PFSK-1 (cell line): ENCODE data around the gene RIC8A.

Source experiments
- FOXP2 ChIP-seq: optimal IDR thresholded peaks from 2 replicates; pipeline ENCODE3; 2011; ENCODE audit warnings: borderline replicate concordance, control low read depth, inconsistent platforms; ENCODE audit not compliant: insufficient read depth; ENCODE audit errors: extremely low read length, extremely low read depth
- POLR2AphosphoS5 ChIP-seq: IDR thresholded peaks from 2 replicates; pipeline ENCODE4 v1.6.1; 2012; ENCODE audit warnings: low read depth, mild to moderate bottlenecking, control low read depth, low read length, moderate library complexity
- SIN3A ChIP-seq: IDR thresholded peaks from 2 replicates; pipeline ENCODE4 v1.6.1; 2012; ENCODE audit warnings: mild to moderate bottlenecking, low read length, moderate library complexity, borderline replicate concordance; ENCODE audit not compliant: insufficient read depth
- TAF1 ChIP-seq: IDR thresholded peaks from 2 replicates; pipeline ENCODE4 v1.6.1; 2012; ENCODE audit warnings: low read length, control low read depth, borderline replicate concordance; ENCODE audit not compliant: insufficient read depth
- TF ChIP-seq, protein P1 (sequence below), 2 experiments: IDR thresholded peaks; 2 replicates each; pipeline versions ENCODE4 v1.6.1 to v1.8.0; 2011 to 2012; ENCODE audit warnings: low read depth in 2 of 2, low read length in 2 of 2, control low read depth in 1 of 2, inconsistent platforms in 1 of 2, mild to moderate bottlenecking in 1 of 2, moderate library complexity in 1 of 2; ENCODE audit not compliant: insufficient read depth in 1 of 2

Gene RIC8A

GRCh38 chr11:208917-209260, 1.4 kb downstream of the RIC8A start:
- no peak for TF ChIP-seq FOXP2
- 0 out of 2 replicates have a peak, but pooled peaks have one; percentile 30 for TF ChIP-seq SIN3A

GRCh38 chr11:209275-210121, 2.0 kb downstream of the RIC8A start:
- no peak for TF ChIP-seq TAF1
- TF ChIP-seq, protein P1, sequence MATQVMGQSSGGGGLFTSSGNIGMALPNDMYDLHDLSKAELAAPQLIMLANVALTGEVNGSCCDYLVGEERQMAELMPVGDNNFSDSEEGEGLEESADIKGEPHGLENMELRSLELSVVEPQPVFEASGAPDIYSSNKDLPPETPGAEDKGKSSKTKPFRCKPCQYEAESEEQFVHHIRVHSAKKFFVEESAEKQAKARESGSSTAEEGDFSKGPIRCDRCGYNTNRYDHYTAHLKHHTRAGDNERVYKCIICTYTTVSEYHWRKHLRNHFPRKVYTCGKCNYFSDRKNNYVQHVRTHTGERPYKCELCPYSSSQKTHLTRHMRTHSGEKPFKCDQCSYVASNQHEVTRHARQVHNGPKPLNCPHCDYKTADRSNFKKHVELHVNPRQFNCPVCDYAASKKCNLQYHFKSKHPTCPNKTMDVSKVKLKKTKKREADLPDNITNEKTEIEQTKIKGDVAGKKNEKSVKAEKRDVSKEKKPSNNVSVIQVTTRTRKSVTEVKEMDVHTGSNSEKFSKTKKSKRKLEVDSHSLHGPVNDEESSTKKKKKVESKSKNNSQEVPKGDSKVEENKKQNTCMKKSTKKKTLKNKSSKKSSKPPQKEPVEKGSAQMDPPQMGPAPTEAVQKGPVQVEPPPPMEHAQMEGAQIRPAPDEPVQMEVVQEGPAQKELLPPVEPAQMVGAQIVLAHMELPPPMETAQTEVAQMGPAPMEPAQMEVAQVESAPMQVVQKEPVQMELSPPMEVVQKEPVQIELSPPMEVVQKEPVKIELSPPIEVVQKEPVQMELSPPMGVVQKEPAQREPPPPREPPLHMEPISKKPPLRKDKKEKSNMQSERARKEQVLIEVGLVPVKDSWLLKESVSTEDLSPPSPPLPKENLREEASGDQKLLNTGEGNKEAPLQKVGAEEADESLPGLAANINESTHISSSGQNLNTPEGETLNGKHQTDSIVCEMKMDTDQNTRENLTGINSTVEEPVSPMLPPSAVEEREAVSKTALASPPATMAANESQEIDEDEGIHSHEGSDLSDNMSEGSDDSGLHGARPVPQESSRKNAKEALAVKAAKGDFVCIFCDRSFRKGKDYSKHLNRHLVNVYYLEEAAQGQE (IDR thresholded peaks at IDR 0.05; ENCODE audit: insufficient read depth in 1 of 2, low read depth in 2 of 2, low read length in 2 of 2), result no peak
- TF ChIP-seq SIN3A, result no peak
- no peak for TF ChIP-seq POLR2AphosphoS5
- no peak for TF ChIP-seq FOXP2

DNA sequence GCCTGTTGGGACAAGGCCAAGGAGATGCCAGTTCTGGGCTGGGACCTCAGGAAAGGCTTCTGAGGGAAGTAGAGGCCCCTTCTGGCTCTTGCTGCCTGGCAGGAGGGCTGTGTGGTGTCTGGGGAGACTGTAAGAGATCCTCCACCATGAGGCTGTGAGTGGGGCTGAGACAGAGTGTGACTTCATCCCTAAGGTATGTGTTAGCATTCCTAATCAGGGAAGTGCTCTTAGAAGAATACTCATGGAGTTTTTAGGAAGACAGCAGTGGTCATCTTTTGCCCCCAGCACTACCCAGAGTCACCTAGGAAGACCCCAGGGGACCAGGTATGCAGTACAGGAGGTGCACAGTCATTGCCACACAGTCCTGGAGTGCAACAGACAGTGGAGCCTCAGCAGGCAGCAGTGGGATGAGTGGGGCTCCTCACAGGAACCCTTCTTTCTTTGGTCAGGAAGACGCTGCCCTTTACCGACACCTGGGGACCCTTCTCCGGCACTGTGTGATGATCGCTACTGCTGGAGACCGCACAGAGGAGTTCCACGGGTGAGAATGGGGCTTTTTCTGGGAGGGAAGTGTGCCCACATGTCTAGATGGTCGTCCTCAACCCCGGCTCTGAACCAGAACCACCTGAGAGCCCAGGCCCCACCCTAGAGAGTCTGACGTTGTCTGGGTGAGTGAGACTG, 2.8 kb downstream of the RIC8A start:
- TF ChIP-seq POLR2AphosphoS5, result no peak
- no peak for TF ChIP-seq TAF1
- TF ChIP-seq FOXP2, result no peak
- no peak for TF ChIP-seq SIN3A
- TF ChIP-seq, protein P1 (IDR thresholded peaks at IDR 0.05; ENCODE audit: insufficient read depth in 1 of 2, low read depth in 2 of 2, low read length in 2 of 2), result no peak

- TF ChIP-seq FOXP2 (no peak), SIN3A (no peak), TAF1 (no peak), POLR2AphosphoS5 (no peak)
- TF ChIP-seq, protein P1 (IDR thresholded peaks at IDR 0.05; ENCODE audit: insufficient read depth in 1 of 2, low read depth in 2 of 2, low read length in 2 of 2), result no peak
Observed at GRCh38 chr11:210803-211180, 3.3 kb downstream of the RIC8A start.

- no peak for TF ChIP-seq SIN3A
- TF ChIP-seq TAF1, result no peak
- no peak for TF ChIP-seq POLR2AphosphoS5
Observed at GRCh38 chr11:211295-211694, 3.8 kb downstream of the RIC8A start.

DNA sequence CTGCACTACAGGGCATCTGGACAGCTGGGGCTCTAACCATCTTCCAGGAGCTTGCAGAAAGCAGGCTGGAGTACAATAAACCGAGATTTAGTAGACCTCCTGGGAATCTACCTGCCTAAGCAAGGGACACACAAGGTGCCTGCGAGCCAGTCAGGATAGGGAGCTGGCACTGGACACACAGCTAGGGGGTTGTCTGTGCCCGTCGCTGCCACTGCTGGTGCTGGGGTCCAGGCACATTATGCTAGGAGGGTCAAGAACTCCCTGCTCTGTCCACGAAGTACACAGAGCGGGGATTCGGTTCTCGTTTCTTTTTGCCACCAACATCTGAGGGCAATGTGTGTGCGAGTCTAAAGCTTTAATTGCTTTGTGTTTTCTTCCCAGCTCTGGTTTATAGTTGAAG, 4.2 kb downstream of the RIC8A start:
- TF ChIP-seq FOXP2 (no peak), POLR2AphosphoS5 (no peak), TAF1 (no peak), SIN3A (no peak)
- TF ChIP-seq, protein P1 (IDR thresholded peaks at IDR 0.05; ENCODE audit: insufficient read depth in 1 of 2, low read depth in 2 of 2, low read length in 2 of 2), result no peak
